ENCODE data around the gene ENDOV. TPM values are rescaled to one million over a fixed set of nuclear protein-coding genes. Genes with fewer than 3 reads are reported as not detected.

The ENDOV gene
- polyA plus RNA-seq, 1 donor (not counting 4 experiments of a cell fraction or from before 2014, with no cell fraction given) = 10.9 TPM

DNA sequence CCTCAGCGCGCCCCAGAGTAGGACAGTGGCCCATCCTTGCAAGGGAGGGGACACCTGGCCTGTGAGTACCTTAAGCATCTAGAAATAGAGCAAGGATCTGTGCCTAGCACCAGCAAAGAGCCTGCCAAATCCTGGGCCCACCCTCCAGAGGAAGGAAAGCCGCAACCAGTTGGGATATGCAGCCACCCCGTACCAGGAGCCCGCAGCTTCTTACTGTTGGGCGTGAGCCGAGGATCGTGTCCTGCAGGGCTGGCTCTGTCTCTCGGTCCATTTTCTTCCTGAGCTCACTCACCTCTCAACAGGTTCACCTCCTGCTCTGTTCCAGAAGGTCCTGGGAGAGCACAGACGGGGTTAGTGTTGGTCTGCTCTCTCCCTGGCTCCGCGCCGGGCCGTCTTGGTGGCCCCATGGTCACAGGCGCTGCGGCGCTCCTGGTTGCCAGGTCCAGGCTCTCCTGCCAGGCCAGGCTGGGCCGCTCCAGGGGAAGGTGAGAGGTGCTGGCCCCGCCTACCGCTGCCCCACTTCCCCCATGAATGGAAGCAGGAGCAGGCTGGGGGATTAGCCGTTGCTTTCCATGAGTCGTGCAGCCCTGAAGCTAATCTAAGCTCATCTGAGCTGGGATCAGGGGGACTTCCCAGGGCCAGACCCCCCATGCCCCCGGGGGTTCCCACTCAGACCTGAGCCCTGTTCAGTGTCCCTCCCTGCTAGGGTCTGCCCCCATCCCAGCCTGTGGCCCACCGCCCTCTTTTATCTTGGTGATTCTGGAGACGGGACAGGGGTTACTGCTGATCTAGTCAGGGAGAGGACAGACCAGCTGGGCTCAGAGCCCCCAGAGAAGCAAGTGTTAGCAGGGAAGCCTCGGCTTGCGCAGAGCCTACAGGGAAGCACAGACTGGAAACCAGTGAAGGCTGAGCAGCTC, 12.7 kb downstream of the ENDOV start:
- no peaks in the 10 kb centered on the region for H3K4me1 ChIP-seq (ENCODE audit: control insufficient read depth, extremely low read depth, insufficient read depth, low read length)
- no peak overlapping the region for H3K4me3 ChIP-seq (ENCODE audit: control insufficient read depth in 2 of 3, extremely low read depth in 1 of 3, insufficient read depth in 2 of 3, low read depth in 1 of 3, low read length in 3 of 3)
- H4K20me1 ChIP-seq (ENCODE audit: control insufficient read depth, extremely low read depth, insufficient read depth, low read length) = no peaks in the 10 kb centered on the region
- DNase-seq (ENCODE audit: low read depth, low spot score) (no peak), FAIRE-seq (no peak)
- H3K36me3 ChIP-seq (ENCODE audit: control insufficient read depth in 2 of 2, extremely low read depth in 1 of 2, insufficient read depth in 2 of 2, low read length in 2 of 2) = peaks cover 0 to 3% of the 10 kb centered on the region in 2 experiments
- no peaks in the 10 kb centered on the region for H3K79me2 ChIP-seq (ENCODE audit: control insufficient read depth, insufficient read depth, low read length)
- no peaks in the 10 kb centered on the region for H3K27me3 ChIP-seq (ENCODE audit: control insufficient read depth, extremely low read depth, insufficient read depth, low read length)
- no peak overlapping the region for H2AFZ ChIP-seq (ENCODE audit: control insufficient read depth, low read length)
- H3K9me3 ChIP-seq (ENCODE audit: control insufficient read depth, low read depth, low read length) = no peaks in the 10 kb centered on the region
- TF ChIP-seq, protein P1, sequence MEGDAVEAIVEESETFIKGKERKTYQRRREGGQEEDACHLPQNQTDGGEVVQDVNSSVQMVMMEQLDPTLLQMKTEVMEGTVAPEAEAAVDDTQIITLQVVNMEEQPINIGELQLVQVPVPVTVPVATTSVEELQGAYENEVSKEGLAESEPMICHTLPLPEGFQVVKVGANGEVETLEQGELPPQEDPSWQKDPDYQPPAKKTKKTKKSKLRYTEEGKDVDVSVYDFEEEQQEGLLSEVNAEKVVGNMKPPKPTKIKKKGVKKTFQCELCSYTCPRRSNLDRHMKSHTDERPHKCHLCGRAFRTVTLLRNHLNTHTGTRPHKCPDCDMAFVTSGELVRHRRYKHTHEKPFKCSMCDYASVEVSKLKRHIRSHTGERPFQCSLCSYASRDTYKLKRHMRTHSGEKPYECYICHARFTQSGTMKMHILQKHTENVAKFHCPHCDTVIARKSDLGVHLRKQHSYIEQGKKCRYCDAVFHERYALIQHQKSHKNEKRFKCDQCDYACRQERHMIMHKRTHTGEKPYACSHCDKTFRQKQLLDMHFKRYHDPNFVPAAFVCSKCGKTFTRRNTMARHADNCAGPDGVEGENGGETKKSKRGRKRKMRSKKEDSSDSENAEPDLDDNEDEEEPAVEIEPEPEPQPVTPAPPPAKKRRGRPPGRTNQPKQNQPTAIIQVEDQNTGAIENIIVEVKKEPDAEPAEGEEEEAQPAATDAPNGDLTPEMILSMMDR (optimal IDR thresholded peaks at IDR 0.05 in 1 of 3, IDR thresholded peaks at IDR 0.05 in 1 of 3, conservative IDR thresholded peaks at IDR 0.05 in 1 of 3; ENCODE audit: extremely low read depth in 1 of 3, insufficient read depth in 2 of 3, low read length in 3 of 3) = no peak
- no peak for TF ChIP-seq EZH2 (IDR thresholded peaks at IDR 0.05; ENCODE audit: low read length)
- H3K9me1 ChIP-seq (ENCODE audit: control insufficient read depth, extremely low read depth, insufficient read depth, low read length) = no peaks in the 10 kb centered on the region
- dilution Hi-C loops (cut with MboI; ENCODE audit: extremely low pct_ligation_motif_present, low sequenced_read_pairs) = no loop called here
- H3K9ac ChIP-seq (ENCODE audit: control insufficient read depth, extremely low read depth, insufficient read depth, low read length) = no peak overlapping the region
- H3K27ac ChIP-seq (ENCODE audit: control insufficient read depth, insufficient read depth, low read length) = no peak overlapping the region
- no peak overlapping the region for H3K4me2 ChIP-seq (ENCODE audit: control insufficient read depth, extremely low read depth, insufficient read depth, low read depth, low read length)

GRCh38 chr17:80428363-80428762, 13.4 kb downstream of the ENDOV start:
- Histone ChIP-seq H3K4me2 (ENCODE audit: control insufficient read depth, extremely low read depth, insufficient read depth, low read depth, low read length) (no peak overlapping the region), H3K27me3 (ENCODE audit: control insufficient read depth, extremely low read depth, insufficient read depth, low read length) (no peaks in the 10 kb centered on the region), H2AFZ (ENCODE audit: control insufficient read depth, low read length) (no peak overlapping the region), H3K9ac (ENCODE audit: control insufficient read depth, extremely low read depth, insufficient read depth, low read length) (no peak overlapping the region), H4K20me1 (ENCODE audit: control insufficient read depth, extremely low read depth, insufficient read depth, low read length) (peaks cover 3% of the 10 kb centered on the region), H3K79me2 (ENCODE audit: control insufficient read depth, insufficient read depth, low read length) (no peaks in the 10 kb centered on the region), H3K9me3 (ENCODE audit: control insufficient read depth, low read depth, low read length) (no peaks in the 10 kb centered on the region), H3K9me1 (ENCODE audit: control insufficient read depth, extremely low read depth, insufficient read depth, low read length) (no peaks in the 10 kb centered on the region), H3K4me3 (ENCODE audit: control insufficient read depth in 2 of 3, extremely low read depth in 1 of 3, insufficient read depth in 2 of 3, low read depth in 1 of 3, low read length in 3 of 3) (no peak overlapping the region), H3K4me1 (ENCODE audit: control insufficient read depth, extremely low read depth, insufficient read depth, low read length) (no peaks in the 10 kb centered on the region), H3K36me3 (ENCODE audit: control insufficient read depth in 2 of 2, extremely low read depth in 1 of 2, insufficient read depth in 2 of 2, low read length in 2 of 2) (peaks cover 0 to 3% of the 10 kb centered on the region in 2 experiments), H3K27ac (ENCODE audit: control insufficient read depth, insufficient read depth, low read length) (no peak overlapping the region)
- dilution Hi-C loops (cut with MboI; ENCODE audit: extremely low pct_ligation_motif_present, low sequenced_read_pairs) = no loop called here
- TF ChIP-seq, protein P1 (optimal IDR thresholded peaks at IDR 0.05 in 1 of 3, IDR thresholded peaks at IDR 0.05 in 1 of 3, conservative IDR thresholded peaks at IDR 0.05 in 1 of 3; ENCODE audit: extremely low read depth in 1 of 3, insufficient read depth in 2 of 3, low read length in 3 of 3) = no peak
- TF ChIP-seq EZH2 (IDR thresholded peaks at IDR 0.05; ENCODE audit: low read length) = no peak
- DNase-seq (ENCODE audit: low read depth, low spot score) (no peak), FAIRE-seq (no peak)
